Upper lobe of left lung (tissue), 4 donors: ENCODE measurements around the gene MEMO1.

Source experiments
- EP300 ChIP-seq, 4 donors: sonication (generic); formaldehyde crosslinking; IDR thresholded peaks; one replicate each; pipeline ENCODE4 v1.5.1; 2017; ENCODE audit warnings: antibody characterized with exemption in 4 of 4, control low read depth in 2 of 4
- TF ChIP-seq, protein P1 (sequence below), 6 experiments: fragments of 450-650 bp in 4 of 6; fragments of 200-600 bp in 2 of 6; sonication (generic) in 2 of 6; IDR thresholded peaks; one replicate each; pipeline ENCODE4 v1.5.1; 2016 to 2019; ENCODE audit warnings: antibody characterized with exemption in 6 of 6

DNA sequence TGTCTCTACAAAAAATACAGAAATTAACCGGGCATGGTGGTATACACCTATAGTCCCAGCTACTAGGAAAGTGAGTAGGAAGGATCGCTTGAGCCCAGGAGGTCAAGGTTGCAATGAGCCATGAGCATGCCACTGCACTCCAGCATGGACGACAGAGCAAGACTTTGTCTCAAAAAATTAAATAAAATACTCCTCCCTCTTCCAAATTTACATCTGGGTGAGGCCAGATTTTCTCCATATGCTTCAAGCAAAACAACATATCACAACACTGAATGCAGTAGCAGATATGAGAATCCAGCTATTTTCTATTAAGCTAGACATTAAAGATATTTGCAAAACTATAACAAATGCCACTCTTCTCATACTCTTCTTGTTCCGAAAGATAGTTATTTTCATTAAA lies 20.9 kb downstream of the MEMO1 start:
- TF ChIP-seq, protein P1, sequence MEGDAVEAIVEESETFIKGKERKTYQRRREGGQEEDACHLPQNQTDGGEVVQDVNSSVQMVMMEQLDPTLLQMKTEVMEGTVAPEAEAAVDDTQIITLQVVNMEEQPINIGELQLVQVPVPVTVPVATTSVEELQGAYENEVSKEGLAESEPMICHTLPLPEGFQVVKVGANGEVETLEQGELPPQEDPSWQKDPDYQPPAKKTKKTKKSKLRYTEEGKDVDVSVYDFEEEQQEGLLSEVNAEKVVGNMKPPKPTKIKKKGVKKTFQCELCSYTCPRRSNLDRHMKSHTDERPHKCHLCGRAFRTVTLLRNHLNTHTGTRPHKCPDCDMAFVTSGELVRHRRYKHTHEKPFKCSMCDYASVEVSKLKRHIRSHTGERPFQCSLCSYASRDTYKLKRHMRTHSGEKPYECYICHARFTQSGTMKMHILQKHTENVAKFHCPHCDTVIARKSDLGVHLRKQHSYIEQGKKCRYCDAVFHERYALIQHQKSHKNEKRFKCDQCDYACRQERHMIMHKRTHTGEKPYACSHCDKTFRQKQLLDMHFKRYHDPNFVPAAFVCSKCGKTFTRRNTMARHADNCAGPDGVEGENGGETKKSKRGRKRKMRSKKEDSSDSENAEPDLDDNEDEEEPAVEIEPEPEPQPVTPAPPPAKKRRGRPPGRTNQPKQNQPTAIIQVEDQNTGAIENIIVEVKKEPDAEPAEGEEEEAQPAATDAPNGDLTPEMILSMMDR (IDR thresholded peaks at IDR 0.05): no peak
- no peak for TF ChIP-seq EP300 (IDR thresholded peaks at IDR 0.05)
